GM19395 (cell line): ENCODE measurements around the gene TAF9B.
A peak's percentile ranks its signal among the peaks of the same experiment; 100 is the strongest.
"Not testable (repeated sequence)": the region's sequence is repeated elsewhere in the genome, so short reads cannot be mapped to it uniquely, and the experiment has no call there.

ENCODE experiments used
- ATAC-seq: cut with Tn5 transposase; IDR thresholded peaks from one replicate; pipeline ENCODE4 v1.9.1; 2021; ENCODE audit warnings: mild to moderate bottlenecking, moderate library complexity; ENCODE audit not compliant: unreplicated experiment

The TAF9B gene, protein sequence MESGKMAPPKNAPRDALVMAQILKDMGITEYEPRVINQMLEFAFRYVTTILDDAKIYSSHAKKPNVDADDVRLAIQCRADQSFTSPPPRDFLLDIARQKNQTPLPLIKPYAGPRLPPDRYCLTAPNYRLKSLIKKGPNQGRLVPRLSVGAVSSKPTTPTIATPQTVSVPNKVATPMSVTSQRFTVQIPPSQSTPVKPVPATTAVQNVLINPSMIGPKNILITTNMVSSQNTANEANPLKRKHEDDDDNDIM

DNA sequence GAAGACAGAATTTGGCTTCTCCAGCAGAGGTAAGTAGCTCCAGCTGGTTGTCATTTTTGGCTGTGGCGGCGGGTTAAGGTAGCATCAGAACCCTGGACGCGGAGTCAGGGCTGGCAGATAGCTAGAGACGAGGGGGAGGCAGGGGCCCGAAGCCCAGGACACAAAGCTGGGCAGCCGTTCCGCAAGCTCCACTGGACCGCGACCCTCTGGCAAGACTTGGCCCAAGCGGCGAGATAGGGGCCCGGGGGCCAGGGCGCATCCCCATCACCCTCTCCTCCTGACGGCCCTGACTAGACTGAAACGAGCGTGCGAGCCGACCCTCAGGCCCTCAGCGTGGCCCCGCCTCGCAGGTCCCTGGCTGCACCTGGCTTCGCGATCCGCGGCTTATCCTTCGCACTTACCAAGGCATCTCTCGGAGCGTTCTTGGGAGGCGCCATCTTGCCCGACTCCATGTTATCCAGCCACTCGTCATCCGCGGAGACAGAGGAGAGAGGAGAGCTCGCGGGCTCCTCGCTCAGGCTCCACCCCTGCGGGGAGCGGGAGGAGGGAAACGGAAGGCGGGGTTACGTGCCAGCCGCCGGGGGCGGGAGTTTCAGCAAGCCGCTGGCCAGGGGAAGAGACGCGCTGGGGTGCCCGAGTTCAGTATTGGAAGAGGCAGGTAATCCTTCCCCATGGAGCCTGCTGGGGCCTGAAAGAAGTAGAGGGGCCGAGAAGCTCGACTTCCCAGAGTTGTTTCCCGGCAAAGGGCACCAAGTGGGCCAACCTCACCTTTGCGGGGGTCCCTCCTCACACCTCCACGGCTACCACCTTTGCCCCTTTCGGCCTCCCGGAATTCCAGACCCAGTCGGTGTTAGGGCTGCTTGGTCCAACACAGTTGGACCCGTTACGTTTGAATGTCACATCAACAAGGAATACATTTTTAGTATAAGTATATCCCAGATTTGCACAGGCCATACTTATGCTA lies at the start of gene TAF9B:
Gene TAF9B (minus strand): TSS at position 491 of the 964 bp plus-strand sequence. CDS start 39 bp downstream, at position 452.
- peak; percentile 95 for ATAC-seq

DNA sequence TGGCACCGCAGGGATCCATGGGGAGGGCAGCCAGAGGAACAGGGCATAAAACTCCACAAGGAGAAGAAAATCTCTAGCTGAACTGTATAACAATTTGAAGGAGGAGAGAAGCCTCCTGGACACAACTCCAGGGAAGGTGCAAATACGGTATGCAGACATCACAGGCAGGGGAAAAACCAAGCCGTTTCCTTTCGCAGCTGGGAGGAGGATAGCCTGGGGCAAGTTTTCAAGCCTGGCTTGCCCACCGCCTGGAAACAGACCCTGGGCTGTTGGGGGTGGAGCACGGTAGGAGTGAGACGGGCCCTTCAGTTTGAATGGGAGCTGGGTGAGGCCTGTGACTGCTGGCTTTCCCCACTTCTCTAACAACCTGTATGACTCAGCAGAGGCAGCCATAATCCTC lies 43.4 kb upstream of the TAF9B start:
- no peak for ATAC-seq

DNA sequence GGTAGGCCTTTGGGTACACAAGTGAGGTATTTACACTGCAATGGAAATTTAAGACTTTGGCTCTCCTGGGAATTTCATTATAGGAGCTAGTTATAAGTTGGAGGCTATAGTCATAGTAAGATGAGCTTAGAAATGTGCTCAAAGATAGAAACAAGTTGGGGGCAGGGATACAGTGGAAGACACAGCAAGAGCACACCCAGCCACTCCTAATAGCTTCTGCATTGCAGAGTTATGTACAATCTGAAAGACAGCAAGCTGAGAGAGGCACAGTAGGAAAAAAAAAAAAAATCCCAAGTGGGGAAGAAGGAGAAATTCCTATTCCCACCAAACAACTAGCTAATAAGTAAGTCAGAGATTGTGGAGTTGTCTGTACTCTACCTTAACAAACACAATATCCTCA lies 41.9 kb upstream of the TAF9B start:
- ATAC-seq, result no peak

DNA sequence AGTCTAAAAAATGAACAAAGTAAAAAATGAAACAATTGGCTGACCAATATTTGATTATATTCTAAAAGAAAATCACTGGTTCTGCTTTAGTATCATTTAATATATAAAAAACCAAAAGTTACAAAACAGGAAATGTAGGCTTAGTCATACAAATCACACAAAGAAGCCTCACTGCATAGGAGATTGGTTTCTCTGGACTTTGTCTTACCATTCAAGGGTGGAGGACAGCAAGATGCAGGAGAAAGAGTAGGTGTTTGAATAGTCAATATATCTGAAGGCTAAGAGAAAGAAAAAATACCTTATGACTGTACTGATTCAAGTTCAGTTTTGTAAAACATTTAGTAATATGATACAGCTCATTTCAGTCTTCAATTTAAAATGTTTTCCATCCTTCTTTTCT lies 28.6 kb upstream of the TAF9B start:
- no peak for ATAC-seq

DNA sequence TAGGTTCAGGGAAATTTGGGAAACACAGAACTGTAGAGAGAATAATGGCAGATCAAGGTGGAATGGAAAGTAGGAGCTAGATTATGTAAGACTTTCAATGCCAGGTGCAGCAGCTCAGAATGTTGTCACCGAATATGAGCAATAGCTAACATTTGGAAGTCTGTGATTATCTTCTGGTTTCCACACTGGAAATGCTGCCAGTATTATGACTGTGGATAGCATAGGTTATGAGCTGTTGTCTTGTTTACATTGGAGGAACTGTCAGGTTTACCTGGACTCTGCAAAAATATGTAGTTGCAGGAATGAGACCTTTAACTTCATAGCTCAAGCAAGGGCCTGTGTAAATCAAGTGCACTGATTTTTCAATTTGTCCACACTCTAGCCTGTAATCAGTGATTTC lies 26.0 kb upstream of the TAF9B start:
- no peak for ATAC-seq

DNA sequence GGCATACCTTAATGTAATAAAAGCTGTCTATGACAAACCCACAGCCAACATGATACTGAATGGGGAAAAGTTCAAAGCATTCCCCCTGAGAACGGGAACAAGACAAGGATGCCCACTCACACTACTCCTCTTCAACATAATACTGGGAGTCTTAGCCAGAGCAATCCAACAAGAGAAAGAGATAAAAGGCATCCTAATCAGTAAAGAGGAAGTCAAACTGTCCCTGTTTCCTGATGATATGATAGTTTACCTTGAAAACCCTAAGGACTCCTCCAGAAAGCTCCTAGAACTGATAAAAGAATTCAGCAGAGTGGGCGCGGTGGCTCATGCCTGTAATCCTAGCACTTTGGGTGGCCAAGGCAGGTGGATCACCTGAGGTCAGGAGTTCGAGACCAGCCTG lies 23.7 kb upstream of the TAF9B start:
- not testable (repeated sequence) for ATAC-seq

DNA sequence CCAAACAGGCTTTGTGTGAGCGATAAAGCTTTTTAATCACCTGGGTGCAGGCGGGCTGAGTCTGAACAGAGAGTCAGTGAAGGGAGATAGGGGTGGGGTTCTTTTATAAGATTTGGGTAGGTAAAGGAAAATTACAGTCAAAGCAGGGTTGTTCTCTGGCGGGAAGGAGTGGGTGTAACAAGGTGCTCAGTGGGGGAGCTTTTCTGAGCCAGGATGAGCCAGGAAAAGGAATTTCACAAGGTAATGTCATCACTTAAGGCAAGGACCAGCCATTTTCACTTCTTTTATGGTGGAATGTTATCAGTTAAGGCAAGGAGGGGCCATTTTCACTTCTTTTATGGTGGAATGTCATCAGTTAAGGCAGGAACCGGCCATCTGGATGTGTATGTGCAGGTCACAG lies 21.3 kb upstream of the TAF9B start:
- ATAC-seq, result not testable (repeated sequence)

DNA sequence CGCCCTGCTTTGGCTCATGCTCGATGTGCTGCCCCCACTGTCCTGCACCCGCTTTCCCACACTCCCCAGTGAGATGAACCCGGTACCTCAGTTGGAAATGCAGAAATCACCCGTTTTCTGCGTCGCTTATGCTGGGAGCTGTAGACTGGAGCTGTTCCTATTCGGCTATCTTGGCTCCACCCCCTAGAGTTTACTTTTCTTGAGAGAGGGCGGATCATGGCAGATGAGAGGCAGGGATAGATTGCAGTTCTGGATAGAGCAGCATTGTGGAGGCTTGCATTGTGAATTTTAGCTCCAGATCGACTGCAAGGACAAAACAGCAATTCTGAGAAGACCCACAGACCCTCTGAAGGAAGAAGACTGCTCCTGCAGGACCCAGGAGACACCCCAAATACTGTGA lies 18.4 kb upstream of the TAF9B start:
- ATAC-seq, result not testable (repeated sequence)

DNA sequence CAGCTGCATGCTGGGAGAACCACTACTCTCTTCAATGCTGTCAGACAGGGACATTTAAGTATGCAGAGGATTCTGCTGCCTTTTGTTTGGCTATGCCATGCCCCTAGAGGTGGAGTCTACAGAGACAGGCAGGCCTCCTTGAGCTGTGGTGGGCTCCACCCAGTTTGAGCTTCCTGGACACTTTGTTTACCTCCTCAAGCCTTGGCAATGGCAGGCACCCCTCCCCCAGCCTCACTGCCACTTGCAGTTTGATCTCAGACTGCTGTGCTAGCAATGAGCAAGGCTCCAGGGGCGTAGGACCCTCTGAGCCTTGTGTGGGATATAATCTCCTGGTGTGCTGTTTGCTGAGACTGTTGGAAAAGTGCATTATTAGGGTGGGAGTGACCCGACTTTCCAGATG lies 17.9 kb upstream of the TAF9B start:
- not testable (repeated sequence) for ATAC-seq

DNA sequence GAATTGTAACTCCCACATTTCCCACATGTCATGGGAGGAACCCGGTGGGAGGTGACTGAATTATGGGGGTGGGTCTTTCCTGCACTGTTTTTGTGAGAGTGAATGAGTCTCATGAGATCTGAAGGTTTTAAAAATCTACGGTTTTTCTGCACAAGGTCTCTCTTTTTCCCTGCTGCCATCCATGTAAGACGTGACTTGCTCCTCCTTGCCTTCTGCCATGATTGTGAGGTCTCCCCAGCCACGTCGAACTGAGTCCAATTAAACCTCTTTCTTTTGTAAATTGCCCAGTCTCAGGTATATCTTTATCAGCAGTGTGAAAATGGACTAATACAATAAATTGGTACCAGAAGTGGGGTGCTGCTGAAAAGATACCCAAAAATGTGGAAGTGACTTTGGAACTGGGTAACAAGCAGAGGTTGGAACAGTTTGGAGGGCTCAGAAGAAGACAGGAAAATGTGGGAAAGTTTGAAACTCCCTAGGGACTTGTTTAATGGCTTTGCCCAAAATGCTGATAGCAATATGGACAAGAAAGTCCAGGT lies 7.6 kb upstream of the TAF9B start:
- ATAC-seq, result not testable (repeated sequence)

DNA sequence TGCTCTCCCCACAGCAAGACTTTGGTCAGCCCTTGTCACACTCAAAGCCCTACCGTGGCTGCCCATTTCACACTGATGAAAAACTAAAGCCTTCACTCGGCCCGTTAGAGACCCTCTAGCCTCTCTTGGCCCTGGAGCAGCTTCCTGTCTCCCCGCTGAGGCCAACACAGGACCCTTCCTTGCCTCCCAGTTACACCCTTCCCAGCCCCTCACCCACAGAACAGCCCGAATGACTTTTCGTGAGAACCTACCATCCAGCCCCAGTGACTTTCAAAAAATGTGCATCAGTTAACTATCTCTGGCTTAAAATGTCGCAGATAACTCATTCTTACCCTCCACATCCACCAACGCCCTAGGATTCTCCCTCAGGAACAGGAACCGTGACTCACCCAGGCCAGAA lies 756 bp upstream of the TAF9B start:
- ATAC-seq, result no peak

DNA sequence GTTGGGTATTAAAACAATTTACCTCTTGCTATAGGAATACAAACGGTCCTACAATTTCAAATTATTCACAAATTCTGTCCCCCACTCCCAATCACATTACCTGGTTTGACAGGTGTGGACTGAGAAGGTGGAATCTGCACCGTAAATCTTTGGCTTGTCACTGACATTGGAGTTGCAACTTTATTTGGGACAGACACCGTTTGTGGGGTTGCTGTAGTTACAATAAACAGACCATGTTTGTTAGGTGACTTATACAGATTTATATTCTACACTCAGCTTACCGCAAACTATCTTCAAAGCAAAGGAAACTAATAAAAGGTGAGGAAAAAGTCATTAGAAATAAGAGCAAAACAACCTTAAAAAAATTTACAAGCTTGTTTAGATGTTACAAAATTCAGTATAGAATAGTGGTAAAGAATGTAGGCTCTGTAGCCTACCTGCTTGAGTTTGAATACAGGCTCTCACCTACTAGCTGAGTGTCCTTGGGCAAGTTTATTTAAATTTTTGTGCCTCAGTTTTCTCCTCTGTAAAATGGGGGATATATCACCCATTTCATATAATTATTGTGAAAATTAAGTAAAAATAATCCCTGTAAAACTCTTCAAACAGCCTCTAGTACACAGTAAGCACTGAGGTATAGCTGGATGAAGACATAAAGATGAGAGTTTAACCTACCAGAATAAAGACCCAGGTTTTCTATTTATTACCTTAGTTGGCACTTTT lies 6.1 kb downstream of the TAF9B start:
- no peak for ATAC-seq

DNA sequence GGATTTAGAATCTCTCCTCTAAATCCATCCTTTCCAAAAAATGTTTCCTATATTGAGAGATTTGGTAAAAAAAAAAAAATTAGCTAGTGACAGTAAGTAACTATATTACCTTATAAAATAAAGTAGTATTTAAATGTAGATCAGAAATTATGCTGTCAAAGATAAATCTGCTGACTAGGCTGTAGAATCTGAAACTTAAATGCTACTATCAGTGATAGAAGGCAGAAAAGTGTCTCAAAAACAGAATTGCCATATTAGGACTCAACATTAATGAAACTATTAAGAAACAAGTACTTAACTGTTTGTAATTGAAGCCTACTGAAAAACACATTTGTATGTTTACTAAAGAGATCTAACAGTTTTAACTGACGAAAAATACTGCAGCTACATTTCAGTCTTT lies 8.3 kb downstream of the TAF9B start:
- ATAC-seq, result no peak

DNA sequence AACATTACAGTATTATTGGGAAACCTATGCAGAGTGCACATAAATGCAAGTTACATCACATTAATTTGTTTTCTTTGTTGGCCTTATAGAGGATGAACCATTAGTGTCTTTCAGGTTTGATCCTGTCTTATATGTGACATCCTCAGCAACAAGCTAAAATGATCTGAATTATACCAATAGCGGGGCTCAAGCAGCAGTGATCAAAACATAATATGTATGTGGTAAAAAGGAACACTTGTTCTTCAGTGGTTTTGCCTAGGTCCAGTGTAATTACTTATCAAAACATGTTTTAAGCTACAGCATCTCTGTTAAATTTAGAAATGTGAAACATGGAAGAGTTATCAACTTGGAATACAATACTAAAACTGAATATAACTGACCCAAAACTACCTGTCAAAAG lies 9.1 kb downstream of the TAF9B start:
- ATAC-seq, result no peak

DNA sequence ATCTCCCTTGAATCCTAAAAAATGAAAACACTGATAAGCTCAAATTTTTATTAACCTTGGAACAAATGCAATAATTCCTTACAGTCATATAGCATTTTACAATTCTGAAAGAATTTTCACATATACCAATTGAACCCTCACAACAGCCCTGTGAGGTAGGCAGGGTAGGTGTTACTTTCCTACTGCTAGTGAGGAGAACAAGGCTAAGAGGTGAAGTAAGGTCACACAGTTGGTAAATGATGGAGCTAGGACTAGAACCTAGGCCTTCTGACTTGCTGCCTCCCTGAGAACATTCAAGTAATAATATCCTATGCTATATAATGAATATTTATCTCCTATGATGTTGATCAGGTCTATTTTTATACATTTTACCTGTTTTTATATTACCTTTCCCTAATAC lies 9.7 kb downstream of the TAF9B start:
- no peak for ATAC-seq

DNA sequence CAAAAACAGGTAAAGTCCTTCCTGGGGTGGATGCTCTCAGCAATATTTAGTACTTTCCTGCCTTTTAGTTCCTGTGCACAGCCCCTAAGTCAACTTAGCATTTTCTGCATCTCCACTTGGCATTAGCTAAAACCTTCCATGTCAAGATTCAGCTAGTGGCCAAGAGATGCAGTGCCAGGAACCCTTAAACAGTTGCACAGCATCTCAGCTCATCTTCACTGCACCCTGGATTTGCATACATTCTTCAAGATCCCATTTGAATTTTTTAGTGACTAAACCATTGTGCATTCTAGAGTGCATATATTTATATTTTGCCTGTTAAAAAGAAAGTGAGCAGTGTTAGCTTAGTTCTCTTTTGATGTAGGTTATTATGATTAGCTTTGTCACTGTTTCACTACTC lies 13.7 kb downstream of the TAF9B start:
- not testable (repeated sequence) for ATAC-seq

DNA sequence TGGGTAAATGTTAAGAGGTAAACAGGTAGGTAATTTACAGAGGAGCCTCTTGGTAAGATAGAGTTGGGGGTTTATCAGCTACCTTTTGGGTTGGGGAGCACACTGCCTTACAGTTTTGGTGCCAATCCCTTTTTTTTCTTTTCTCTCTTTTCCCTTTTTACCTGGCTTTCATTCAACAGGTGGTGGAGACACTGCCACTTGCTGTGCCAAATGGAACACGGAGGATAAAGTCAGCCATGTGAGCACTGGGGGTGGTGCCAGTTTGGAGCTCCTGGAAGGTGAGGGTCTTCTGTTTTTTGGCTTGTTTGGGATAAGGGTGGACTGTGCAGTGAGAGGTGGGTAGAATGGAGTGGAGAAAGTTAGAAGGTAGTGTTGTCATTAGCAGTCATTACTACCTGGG lies 14.3 kb downstream of the TAF9B start:
- ATAC-seq, result no peak

DNA sequence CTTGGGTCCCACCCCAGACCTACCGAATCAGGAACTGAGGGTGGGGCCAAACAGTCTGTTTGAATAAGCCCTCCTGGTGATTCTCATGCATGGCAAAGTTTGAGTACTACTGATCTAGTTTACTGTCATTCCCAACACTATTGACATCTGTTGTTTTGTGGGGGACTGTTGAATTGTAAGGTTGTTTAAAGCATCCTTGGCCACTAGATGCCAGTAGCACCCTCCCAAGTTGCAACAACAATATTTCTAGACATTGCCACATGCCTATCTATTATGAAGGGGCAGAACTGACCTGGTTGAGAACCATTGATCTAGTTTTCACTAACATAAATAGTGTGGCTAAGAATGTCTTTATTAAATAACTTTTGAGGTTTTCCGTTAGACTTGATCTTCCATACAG lies 15.1 kb downstream of the TAF9B start:
- ATAC-seq, result peak; percentile 47

DNA sequence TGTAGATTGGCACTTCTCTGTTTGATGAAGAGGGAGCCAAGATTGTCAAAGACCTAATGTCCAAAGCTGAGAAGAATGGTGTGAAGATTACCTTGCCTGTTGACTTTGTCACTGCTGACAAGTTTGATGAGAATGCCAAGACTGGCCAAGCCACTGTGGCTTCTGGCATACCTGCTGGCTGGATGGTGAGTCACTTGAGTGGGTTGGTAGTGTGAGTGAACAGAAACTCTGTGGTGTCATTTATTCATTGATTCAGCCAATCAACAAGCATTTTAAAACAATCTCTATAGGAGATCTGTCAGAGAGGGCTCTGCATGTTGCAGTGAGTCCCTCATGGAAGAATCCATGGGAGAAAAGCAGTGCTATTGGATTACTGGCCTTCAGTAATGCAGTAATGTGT lies 16.3 kb downstream of the TAF9B start:
- no peak for ATAC-seq

DNA sequence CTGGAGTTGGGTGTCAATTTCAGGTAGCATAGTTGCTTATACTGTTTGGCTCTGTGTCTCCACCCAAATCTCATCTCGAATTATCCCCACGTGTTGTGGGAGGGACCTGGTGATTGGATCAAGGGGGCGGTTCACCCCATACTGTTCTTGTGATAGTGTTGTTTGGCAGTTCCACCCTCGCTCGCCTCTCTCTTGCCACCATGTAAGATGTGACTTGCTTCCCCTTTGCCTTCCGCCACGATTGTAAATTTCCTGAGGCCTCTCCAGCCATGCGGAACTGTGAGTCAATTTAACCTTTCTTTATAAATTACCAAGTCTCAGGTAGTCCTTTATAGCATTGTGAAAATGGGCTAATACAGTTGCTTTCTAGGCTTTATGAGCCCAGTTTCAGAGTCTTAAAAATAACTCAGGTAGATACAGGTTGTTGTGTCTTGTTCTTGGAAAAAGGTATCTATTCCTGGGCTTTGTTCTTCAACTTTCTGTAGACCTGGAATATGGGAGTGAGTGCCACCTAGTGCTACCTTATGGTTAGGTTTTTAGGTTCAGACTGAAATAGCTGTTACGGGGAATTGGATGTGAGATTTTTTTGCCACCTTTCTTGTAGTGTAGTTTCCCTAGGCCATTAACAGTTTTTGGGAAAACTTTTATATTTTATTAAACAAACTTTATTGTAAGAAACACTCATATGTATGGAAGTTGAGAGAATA lies 19.8 kb downstream of the TAF9B start:
- ATAC-seq, result no peak

DNA sequence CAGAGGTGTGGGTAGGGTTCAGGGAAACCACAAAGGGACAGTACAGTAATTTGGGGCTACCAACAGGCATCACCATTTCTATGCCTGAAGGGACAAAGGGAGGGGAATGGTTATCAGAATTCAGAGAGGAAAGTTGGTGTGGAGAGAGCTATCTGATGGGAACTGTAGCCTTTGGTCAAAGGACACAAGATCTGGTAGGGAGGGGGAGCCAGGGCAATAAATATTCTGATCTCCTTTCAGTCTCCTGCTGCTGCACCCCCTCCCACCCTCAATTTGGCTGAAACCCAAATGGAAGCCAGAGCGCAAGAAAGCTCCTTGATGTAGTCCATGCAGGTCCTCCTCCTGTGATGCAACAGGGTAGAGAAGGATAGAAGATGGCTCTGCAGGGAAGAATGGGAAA lies 20.8 kb downstream of the TAF9B start:
- no peak for ATAC-seq
